ENCODE data around the gene SH3RF3.

Gene SH3RF3

DNA sequence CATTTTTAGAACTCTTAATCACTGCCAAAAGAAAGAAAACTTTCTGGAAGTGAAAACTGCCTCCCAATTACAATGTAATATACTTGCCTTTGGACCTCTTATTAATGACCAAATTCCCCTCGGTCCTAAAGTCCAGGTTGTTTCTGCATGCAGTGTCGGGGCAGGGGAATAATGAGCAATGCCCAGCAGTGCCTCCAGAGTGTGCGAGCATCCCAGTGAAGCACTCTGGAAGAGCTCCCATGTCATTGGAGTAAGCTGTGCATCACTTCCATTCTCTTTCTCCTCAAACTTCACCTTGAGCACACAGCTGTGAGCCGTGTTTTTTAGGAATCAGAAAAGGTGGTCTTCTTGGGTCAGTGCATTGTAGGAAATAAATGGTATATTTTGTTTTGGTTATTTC lies 107.1 kb downstream of the SH3RF3 start:
- H3K4me3 ChIP-seq (replicated peaks; ENCODE audit: low read depth, low read length) = no peak overlapping the region
- no peak for DNase-seq (ENCODE audit: low read depth)
- TF ChIP-seq, protein P1, sequence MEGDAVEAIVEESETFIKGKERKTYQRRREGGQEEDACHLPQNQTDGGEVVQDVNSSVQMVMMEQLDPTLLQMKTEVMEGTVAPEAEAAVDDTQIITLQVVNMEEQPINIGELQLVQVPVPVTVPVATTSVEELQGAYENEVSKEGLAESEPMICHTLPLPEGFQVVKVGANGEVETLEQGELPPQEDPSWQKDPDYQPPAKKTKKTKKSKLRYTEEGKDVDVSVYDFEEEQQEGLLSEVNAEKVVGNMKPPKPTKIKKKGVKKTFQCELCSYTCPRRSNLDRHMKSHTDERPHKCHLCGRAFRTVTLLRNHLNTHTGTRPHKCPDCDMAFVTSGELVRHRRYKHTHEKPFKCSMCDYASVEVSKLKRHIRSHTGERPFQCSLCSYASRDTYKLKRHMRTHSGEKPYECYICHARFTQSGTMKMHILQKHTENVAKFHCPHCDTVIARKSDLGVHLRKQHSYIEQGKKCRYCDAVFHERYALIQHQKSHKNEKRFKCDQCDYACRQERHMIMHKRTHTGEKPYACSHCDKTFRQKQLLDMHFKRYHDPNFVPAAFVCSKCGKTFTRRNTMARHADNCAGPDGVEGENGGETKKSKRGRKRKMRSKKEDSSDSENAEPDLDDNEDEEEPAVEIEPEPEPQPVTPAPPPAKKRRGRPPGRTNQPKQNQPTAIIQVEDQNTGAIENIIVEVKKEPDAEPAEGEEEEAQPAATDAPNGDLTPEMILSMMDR (IDR thresholded peaks at IDR 0.05; ENCODE audit: low read length, missing control alignments) = no peak

DNA sequence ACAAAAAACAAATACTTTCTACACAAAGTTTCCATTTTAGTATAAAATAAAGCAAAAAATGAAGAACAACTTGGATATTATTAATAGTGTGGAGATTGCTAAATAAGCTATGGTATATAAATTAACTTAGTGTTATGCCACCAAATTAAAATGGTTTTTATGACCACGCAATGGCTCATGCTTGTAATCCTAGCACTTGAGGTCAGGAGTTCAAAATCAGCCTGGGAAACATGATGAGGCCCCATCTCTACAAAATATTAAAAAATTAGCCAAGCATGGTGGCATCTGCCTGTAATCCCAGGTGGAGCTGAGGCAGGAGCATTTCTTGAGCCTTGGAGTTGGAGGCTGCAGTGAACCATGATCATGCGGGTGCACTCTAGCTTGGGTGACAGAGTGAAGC lies 108.8 kb downstream of the SH3RF3 start:
- H3K4me3 ChIP-seq (replicated peaks; ENCODE audit: low read depth, low read length) = no peak overlapping the region
- TF ChIP-seq, protein P1 (IDR thresholded peaks at IDR 0.05; ENCODE audit: low read length, missing control alignments) = no peak
- DNase-seq (ENCODE audit: low read depth) = no peak

DNA sequence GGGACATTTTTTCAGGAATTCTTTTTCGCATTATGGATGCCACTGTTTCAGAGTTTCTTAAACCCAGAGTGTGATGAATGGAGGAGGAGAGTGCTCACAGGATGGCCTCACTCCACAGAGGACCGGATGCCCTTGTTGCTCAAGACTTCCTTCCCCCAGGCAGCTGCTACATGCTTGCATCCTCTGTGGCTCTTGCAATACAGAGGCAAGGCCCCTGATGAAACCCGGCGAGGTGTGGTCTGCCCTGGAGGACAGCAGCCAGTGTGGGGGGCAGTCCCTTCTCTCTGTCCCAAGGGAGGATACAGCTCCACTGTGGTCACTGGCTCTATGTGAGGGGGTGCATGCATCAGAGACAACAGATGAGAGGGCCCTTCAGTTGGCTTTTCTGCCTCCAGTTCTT lies 109.6 kb downstream of the SH3RF3 start:
- DNase-seq (ENCODE audit: low read depth) = peak; percentile 98
- TF ChIP-seq, protein P1 (IDR thresholded peaks at IDR 0.05; ENCODE audit: low read length, missing control alignments) = no peak
- H3K4me3 ChIP-seq (replicated peaks; ENCODE audit: low read depth, low read length) = no peak overlapping the region

DNA sequence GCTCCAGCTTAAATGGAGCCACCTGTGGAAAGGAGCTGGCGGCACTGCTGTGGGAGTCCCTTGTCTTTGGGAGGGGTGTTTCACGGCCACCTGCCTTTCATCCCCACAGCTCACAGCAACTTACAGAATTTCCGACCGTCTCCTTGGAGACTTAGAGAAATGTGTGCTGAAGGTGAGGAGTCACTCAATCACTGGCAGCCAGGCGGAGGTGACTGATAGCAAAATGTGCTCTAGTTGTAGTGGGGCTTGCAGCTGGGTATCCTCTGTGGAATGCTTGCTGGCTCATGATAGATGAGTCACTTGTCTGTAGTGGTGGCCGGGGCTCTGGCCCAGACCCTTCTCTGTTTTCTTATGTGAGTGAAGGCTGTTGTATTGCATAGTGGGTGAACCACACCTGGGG lies 110.7 kb downstream of the SH3RF3 start:
- TF ChIP-seq, protein P1 (IDR thresholded peaks at IDR 0.05; ENCODE audit: low read length, missing control alignments) = no peak
- DNase-seq (ENCODE audit: low read depth) = peak; percentile 55
- H3K4me3 ChIP-seq (replicated peaks; ENCODE audit: low read depth, low read length) = no peak overlapping the region

DNA sequence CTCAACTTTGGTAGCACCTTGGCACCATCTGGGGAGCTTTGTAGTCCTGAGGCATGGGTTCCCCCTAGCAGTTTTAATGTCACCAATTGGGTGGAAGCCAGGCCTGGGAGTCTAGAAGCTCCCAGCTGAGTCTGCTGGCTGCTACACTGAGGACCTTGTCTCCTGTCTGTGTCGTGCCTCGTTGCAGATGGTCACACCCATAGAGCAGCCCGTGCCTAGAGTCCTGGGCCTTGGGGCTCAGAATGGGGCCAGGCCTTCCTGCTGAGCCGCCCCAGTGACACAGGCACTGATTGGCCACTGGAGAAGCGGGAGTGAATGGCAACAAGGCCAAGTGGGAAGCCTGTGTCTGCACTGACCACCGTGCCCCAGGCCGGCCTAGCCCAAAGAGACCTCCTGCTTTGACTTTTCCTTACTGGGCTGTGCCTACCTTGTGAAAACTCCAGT lies 113.2 kb downstream of the SH3RF3 start:
- H3K4me3 ChIP-seq (replicated peaks; ENCODE audit: low read depth, low read length) = no peak overlapping the region
- no peak for DNase-seq (ENCODE audit: low read depth)
- TF ChIP-seq, protein P1 (IDR thresholded peaks at IDR 0.05; ENCODE audit: low read length, missing control alignments) = no peak

DNA sequence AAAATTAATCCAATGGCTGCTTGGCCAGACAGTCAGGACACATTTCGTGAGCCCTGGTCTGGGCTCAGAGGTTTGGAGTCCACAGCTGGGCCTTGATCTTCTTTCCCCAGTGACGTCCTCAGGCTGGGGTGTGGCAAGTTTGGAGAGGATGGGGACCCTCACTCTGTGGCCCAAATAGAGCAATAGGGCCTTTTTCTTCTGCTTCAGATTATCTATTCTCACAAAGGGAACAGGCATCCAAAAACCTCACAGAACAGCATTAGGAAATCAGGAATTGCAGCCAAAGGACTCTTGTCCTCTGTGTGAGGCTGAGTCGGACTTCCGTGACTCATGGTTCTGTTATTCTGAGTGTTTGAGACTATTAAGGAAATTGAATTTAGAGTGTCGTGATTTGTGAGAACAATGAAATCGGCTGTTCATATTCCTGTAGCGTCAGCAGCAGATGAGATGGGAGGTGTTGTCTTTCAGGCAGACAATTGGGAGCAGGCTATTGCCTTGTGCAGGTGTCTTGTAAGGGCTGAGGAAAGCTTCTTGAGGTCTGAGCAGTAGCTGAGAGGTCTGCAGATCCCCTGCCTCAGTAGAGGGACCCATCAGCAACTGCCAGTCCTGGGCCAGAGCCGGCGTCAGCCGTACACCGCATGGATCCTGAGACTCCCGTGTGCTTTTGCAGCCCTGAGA lies 113.8 kb downstream of the SH3RF3 start:
- peak; percentile 96 for DNase-seq (ENCODE audit: low read depth)
- TF ChIP-seq, protein P1 (IDR thresholded peaks at IDR 0.05; ENCODE audit: low read length, missing control alignments) = no peak
- no peak overlapping the region for H3K4me3 ChIP-seq (replicated peaks; ENCODE audit: low read depth, low read length)
